ENCODE results near the gene SLC7A9.

The SLC7A9 gene

DNA sequence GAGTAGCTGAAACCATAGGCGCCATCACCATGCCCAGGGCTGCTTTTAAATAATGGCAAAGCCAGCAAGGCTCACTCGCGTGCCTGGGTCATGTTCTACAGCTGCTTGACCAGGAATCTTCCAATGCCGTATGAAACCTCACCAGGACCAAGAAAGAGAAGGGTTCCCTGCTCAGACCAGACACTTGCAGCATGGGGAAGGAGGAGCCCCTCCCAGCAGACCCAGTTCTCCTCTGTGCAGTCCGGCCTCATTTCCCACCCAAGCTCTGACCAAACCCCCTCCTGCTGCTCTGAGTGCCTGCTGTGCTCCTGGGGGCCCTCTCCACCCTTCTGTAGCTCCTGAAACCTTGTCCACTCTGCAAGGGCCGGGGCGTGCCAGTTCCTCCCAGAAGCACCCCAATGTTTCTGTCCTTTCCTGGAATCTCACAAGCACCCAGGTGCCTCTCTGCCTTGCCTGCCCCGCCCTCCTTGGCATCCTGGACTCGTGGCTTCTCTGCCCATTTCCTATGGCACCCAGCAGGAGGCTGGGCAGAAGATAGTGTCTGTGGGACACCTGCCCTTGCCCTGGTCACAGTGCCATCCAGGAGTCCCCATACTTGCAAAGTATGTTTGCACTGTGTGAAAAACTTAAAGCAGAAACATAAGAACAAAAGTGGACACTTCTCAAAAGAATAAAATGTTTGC is 6.8 kb upstream of the SLC7A9 start:
- TF ChIP-seq, protein P1, sequence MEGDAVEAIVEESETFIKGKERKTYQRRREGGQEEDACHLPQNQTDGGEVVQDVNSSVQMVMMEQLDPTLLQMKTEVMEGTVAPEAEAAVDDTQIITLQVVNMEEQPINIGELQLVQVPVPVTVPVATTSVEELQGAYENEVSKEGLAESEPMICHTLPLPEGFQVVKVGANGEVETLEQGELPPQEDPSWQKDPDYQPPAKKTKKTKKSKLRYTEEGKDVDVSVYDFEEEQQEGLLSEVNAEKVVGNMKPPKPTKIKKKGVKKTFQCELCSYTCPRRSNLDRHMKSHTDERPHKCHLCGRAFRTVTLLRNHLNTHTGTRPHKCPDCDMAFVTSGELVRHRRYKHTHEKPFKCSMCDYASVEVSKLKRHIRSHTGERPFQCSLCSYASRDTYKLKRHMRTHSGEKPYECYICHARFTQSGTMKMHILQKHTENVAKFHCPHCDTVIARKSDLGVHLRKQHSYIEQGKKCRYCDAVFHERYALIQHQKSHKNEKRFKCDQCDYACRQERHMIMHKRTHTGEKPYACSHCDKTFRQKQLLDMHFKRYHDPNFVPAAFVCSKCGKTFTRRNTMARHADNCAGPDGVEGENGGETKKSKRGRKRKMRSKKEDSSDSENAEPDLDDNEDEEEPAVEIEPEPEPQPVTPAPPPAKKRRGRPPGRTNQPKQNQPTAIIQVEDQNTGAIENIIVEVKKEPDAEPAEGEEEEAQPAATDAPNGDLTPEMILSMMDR (IDR thresholded peaks at IDR 0.05; ENCODE audit: unreplicated experiment in 3 of 3), result no peak
- no peaks in the 10 kb centered on the region for H3K9me3 Mint-ChIP-seq
- H3K4me3 Mint-ChIP-seq, result no peak overlapping the region
- H3K36me3 Mint-ChIP-seq (ENCODE audit: low read depth), result peaks cover 18% of the 10 kb centered on the region
- H3K4me1 Mint-ChIP-seq, result no peaks in the 10 kb centered on the region
- H3K27me3 Mint-ChIP-seq (ENCODE audit: low read depth), result no peaks in the 10 kb centered on the region
- no peak overlapping the region for H3K27ac Mint-ChIP-seq

DNA sequence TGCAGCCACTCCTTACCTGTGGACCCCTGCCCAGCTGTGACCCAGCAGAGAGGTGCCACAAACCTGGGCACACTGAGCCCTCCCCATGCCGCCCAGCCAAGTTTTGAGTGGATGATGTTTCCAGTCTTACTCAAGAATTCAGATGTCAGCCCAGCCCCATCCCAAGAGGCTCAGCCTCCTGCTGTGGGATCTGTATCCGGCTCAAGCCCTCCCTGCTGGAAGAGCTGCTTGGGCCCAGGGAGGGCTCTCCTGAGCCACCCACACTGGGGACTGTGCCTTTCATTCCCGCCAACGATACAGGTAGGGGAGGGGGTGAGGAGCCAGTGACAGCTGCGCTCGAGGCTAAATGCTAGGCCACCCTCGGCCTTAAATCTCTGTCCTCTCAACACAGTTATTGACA is 5.9 kb upstream of the SLC7A9 start:
- peaks cover 12% of the 10 kb centered on the region for H3K36me3 Mint-ChIP-seq (ENCODE audit: low read depth)
- H3K9me3 Mint-ChIP-seq, result no peaks in the 10 kb centered on the region
- H3K27me3 Mint-ChIP-seq (ENCODE audit: low read depth), result no peaks in the 10 kb centered on the region
- no peak overlapping the region for H3K4me3 Mint-ChIP-seq
- no peaks in the 10 kb centered on the region for H3K4me1 Mint-ChIP-seq
- TF ChIP-seq, protein P1 (IDR thresholded peaks at IDR 0.05; ENCODE audit: unreplicated experiment in 3 of 3), result no peak
- no peak overlapping the region for H3K27ac Mint-ChIP-seq

DNA sequence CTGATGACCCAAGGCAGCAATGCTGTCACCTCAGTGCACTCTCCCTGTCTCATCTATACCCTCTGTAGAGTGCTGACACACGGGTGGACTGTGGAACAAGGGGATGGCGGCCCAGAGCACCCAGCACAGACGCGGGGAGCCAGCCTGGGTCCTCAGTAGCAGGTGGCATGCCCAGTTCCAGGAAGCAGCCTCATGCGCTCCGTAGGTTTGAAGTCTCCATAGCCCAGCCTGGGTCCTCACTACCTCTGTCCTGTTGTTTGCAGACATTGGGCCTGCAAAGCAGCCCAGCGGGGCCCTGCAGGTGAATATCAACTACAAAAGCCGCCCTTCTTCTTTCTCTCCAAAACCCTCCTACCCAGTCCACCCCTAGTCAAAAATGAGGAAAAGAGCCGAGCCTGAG is 5.0 kb upstream of the SLC7A9 start:
- peaks cover 11% of the 10 kb centered on the region for H3K36me3 Mint-ChIP-seq (ENCODE audit: low read depth)
- no peaks in the 10 kb centered on the region for H3K27me3 Mint-ChIP-seq (ENCODE audit: low read depth)
- no peak overlapping the region for H3K4me3 Mint-ChIP-seq
- H3K9me3 Mint-ChIP-seq, result no peaks in the 10 kb centered on the region
- no peak overlapping the region for H3K27ac Mint-ChIP-seq
- H3K4me1 Mint-ChIP-seq, result no peaks in the 10 kb centered on the region
- TF ChIP-seq, protein P1 (IDR thresholded peaks at IDR 0.05; ENCODE audit: unreplicated experiment in 3 of 3), result no peak

DNA sequence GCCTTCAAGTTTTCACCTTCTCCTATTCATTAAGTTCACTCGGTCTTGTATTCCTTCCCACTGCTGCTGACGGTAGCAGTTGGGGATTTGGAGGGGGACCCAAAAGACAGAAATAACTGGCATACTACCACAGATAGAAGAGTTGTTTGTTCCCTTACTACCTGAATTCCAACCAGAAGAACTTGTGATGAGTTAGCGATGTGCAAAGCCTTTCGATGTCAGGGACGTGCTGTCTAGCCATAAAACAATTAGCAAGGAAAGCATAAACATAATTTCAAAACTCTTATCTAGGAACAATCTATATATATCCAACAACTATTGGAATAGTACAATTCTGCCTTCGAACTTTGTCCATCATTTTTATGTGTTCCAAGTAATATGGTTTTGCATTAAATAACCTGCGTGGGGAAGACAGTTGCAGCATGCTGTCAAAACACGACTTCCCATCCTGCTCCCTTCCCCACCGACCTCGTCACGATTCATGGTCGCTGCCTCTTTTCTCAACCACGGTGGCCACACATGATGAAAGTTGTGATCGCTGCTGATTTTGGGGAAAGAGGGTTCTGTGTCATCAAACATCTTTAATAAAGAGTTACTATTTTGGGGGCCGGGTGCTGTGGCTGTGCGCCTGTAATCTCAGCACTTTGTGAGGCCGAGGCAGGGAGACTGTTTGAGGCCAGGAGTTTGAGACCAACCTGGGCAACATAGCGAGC is 3.8 kb upstream of the SLC7A9 start:
- H3K27ac Mint-ChIP-seq, result no peak overlapping the region
- TF ChIP-seq, protein P1 (IDR thresholded peaks at IDR 0.05; ENCODE audit: unreplicated experiment in 3 of 3), result no peak
- H3K9me3 Mint-ChIP-seq, result no peaks in the 10 kb centered on the region
- no peaks in the 10 kb centered on the region for H3K4me1 Mint-ChIP-seq
- H3K4me3 Mint-ChIP-seq, result no peak overlapping the region
- H3K36me3 Mint-ChIP-seq (ENCODE audit: low read depth), result peaks cover 5% of the 10 kb centered on the region
- H3K27me3 Mint-ChIP-seq (ENCODE audit: low read depth), result no peaks in the 10 kb centered on the region

DNA sequence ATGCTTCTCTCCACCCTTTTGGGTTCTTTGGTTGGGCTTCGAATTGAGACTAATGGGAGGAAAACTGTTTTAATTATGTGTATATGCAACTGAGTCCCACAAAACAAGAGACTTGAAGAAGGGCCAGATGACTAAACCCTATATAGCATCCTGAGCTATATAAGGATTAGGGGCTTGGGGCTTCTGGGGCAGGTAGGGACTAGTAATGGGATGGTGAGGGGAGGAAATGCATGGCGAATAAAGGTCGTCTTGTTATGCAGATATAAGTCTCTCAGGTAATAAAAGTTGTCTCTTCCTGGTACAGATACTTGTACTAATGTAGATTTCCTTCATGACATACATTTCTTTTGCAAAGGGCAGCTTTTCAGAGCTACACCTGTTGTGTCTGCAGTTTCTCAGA is 2.8 kb upstream of the SLC7A9 start:
- no peaks in the 10 kb centered on the region for H3K4me1 Mint-ChIP-seq
- no peak overlapping the region for H3K27ac Mint-ChIP-seq
- no peaks in the 10 kb centered on the region for H3K9me3 Mint-ChIP-seq
- TF ChIP-seq, protein P1 (IDR thresholded peaks at IDR 0.05; ENCODE audit: unreplicated experiment in 3 of 3), result no peak
- H3K36me3 Mint-ChIP-seq (ENCODE audit: low read depth), result no peaks in the 10 kb centered on the region
- H3K4me3 Mint-ChIP-seq, result no peak overlapping the region
- no peaks in the 10 kb centered on the region for H3K27me3 Mint-ChIP-seq (ENCODE audit: low read depth)

Data from nephron (organoid).